Loucy (cell line): ENCODE data around the gene MBNL2.

Experiments used
- EZH2phosphoT487 ChIP-seq: fragments of 200-600 bp; IDR thresholded peaks from 2 replicates; pipeline ENCODE4 v1.6.1; 2018; ENCODE audit warnings: antibody characterized with exemption, mild to moderate bottlenecking, moderate library complexity, borderline replicate concordance
- TF ChIP-seq, protein P1 (sequence below): fragments of 200-600 bp; sonication (generic); conservative IDR thresholded peaks from 2 replicates; pipeline ENCODE4 v1.5.1; 2014; ENCODE audit warnings: mild to moderate bottlenecking, antibody characterized with exemption, low read length

GRCh38 chr13:97223037-97223710 lies 1.0 kb downstream of the MBNL2 start:
- TF ChIP-seq, protein P1, sequence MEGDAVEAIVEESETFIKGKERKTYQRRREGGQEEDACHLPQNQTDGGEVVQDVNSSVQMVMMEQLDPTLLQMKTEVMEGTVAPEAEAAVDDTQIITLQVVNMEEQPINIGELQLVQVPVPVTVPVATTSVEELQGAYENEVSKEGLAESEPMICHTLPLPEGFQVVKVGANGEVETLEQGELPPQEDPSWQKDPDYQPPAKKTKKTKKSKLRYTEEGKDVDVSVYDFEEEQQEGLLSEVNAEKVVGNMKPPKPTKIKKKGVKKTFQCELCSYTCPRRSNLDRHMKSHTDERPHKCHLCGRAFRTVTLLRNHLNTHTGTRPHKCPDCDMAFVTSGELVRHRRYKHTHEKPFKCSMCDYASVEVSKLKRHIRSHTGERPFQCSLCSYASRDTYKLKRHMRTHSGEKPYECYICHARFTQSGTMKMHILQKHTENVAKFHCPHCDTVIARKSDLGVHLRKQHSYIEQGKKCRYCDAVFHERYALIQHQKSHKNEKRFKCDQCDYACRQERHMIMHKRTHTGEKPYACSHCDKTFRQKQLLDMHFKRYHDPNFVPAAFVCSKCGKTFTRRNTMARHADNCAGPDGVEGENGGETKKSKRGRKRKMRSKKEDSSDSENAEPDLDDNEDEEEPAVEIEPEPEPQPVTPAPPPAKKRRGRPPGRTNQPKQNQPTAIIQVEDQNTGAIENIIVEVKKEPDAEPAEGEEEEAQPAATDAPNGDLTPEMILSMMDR = no peak
- no peak for TF ChIP-seq EZH2phosphoT487
